Measurements from ENCODE around the gene NLN. TPM values are rescaled to one million over a fixed set of nuclear protein-coding genes. Genes with fewer than 3 reads are reported as not detected.

The NLN gene
- total and polyA plus RNA-seq, 2 of the 13 experiments (the other 11 are each of a cell fraction or from before 2014, with no cell fraction given): 11.9 to 36.7 TPM

DNA sequence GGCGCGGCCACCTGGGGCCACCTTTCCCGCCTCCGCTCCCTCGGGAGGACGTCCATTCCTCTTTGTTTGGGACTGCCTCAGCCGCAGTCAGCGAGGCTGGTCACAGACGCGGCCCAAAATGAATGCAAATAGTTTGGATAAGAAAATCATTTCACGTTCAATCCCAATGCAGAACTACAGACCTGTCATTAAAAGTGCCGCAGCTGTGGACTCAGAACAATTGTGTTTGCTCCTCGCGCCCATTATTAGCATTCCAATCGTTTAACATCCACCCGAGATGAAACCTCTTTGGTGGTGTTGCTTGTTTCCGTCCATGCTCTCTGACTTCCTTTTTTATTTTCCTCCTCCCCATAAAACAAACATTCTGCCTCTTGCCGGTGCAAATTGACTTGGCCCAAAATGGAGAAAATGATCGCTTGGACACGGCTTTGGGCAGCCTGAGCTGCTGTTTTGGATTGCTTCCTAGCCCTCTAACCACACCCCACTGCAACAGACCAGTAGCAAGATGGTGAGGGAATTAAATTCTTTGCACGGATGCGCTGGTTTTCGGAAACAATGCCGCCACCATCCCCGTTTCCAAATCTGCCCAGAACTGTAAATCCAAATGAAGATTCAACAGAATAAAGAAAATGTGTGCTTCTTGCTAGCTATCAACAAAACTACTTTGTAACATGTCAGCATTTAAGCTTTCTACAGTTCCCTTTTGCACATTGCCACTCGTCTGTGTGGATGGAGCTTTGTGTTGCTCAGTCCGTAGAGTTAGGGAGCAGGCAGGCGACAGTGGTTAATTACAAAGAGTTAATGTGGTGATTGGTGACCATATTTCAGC, 784 bp downstream of the NLN start (continued):
- TF ChIP-seq, protein P1, sequence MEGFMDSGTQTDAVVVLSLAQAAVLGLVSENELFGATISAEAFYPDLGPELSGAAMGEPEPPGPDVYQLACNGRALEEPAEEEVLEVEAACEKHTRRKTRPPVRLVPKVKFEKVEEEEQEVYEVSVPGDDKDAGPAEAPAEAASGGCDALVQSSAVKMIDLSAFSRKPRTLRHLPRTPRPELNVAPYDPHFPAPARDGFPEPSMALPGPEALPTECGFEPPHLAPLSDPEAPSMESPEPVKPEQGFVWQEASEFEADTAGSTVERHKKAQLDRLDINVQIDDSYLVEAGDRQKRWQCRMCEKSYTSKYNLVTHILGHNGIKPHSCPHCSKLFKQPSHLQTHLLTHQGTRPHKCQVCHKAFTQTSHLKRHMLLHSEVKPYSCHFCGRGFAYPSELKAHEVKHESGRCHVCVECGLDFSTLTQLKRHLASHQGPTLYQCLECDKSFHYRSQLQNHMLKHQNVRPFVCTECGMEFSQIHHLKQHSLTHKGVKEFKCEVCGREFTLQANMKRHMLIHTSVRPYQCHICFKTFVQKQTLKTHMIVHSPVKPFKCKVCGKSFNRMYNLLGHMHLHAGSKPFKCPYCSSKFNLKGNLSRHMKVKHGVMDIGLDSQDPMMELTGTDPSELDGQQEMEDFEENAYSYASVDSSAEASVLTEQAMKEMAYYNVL (CRISPR knock-in tag; IDR thresholded peaks at IDR 0.05; ENCODE audit: borderline replicate concordance): 0 out of 2 replicates have a peak, but pooled peaks have one; percentile 33
- TF ChIP-seq ZNF850 (CRISPR knock-in tag; conservative IDR thresholded peaks at IDR 0.05) (no peak), ZNF572 (CRISPR knock-in tag; IDR thresholded peaks at IDR 0.05) (0 out of 2 replicates have a peak, but pooled peaks have one; percentile 41), ZFP91 (CRISPR knock-in tag; IDR thresholded peaks at IDR 0.05; ENCODE audit: borderline replicate concordance) (no peak), MTF1 (CRISPR knock-in tag; IDR thresholded peaks at IDR 0.05) (no peak), EED (CRISPR knock-in tag; IDR thresholded peaks at IDR 0.05) (0 out of 2 replicates have a peak, but pooled peaks have one; percentile 9), SP1 (IDR thresholded peaks at IDR 0.05) (no peak), SP1 (CRISPR knock-in tag; IDR thresholded peaks at IDR 0.05) (peak; percentile 22; the same call in 1 of the 2 replicates), KLF6 (CRISPR knock-in tag; IDR thresholded peaks at IDR 0.05) (no peak), SKIL (CRISPR knock-in tag; IDR thresholded peaks at IDR 0.05; ENCODE audit: borderline replicate concordance) (no peak), LBX2 (CRISPR knock-in tag; IDR thresholded peaks at IDR 0.05; ENCODE audit: borderline replicate concordance) (0 out of 2 replicates have a peak, but pooled peaks have one; percentile 7), ZNF674 (CRISPR knock-in tag; IDR thresholded peaks at IDR 0.05; ENCODE audit: low read depth) (no peak), MXD4 (CRISPR knock-in tag; IDR thresholded peaks at IDR 0.05) (0 out of 2 replicates have a peak, but pooled peaks have one; percentile 5), ZNF619 (CRISPR knock-in tag; IDR thresholded peaks at IDR 0.05) (peak; percentile 67; the same call in 1 of the 2 replicates), PHF20 (CRISPR knock-in tag; IDR thresholded peaks at IDR 0.05) (no peak), ZNF580 (CRISPR knock-in tag; IDR thresholded peaks at IDR 0.05; ENCODE audit: borderline replicate concordance, low read depth) (0 out of 2 replicates have a peak, but pooled peaks have one; percentile 18), ZNF724P (CRISPR knock-in tag; IDR thresholded peaks at IDR 0.05; ENCODE audit: borderline replicate concordance) (no peak), ZNF652 (CRISPR knock-in tag; IDR thresholded peaks at IDR 0.05; ENCODE audit: borderline replicate concordance, low read depth) (peak; percentile 24; the same call in 1 of the 2 replicates), ZBTB42 (CRISPR knock-in tag; IDR thresholded peaks at IDR 0.05) (0 out of 2 replicates have a peak, but pooled peaks have one; percentile 3), NR1H2 (CRISPR knock-in tag; IDR thresholded peaks at IDR 0.05; ENCODE audit: borderline replicate concordance, low read depth) (peak; percentile 48; the same call in 1 of the 2 replicates)
- TF ChIP-seq, protein P2, sequence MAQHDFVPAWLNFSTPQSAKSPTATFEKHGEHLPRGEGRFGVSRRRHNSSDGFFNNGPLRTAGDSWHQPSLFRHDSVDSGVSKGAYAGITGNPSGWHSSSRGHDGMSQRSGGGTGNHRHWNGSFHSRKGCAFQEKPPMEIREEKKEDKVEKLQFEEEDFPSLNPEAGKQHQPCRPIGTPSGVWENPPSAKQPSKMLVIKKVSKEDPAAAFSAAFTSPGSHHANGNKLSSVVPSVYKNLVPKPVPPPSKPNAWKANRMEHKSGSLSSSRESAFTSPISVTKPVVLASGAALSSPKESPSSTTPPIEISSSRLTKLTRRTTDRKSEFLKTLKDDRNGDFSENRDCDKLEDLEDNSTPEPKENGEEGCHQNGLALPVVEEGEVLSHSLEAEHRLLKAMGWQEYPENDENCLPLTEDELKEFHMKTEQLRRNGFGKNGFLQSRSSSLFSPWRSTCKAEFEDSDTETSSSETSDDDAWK (CRISPR knock-in tag; IDR thresholded peaks at IDR 0.05): no peak

Data from HepG2 (cell line).